HG03045 (cell line): ENCODE measurements around the gene ATL2.

Experiments used
- ATAC-seq: cut with Tn5 transposase; IDR thresholded peaks from one replicate; pipeline ENCODE4 v1.9.1; 2021; ENCODE audit warnings: mild to moderate bottlenecking, moderate library complexity; ENCODE audit not compliant: unreplicated experiment

ATL2 gene

DNA sequence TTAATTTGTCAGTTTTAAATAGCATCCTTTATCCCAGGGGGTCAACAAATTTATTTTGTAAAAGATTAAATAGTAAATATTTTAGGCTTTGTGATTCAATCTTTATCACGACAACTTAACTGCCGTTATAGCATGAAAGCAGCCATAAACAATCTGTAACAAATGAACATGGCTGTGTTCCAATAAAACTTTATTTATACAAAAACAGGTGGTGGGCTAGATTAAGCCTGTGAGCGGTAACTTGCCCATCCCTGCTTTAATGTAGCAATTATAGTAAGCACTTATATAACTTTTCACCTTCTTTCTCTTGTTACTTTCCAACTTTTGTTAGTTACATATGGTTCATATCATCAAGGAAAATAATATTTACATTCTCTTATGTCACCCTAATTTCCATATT is 121.9 kb downstream of the ATL2 start:
- no peak for ATAC-seq

DNA sequence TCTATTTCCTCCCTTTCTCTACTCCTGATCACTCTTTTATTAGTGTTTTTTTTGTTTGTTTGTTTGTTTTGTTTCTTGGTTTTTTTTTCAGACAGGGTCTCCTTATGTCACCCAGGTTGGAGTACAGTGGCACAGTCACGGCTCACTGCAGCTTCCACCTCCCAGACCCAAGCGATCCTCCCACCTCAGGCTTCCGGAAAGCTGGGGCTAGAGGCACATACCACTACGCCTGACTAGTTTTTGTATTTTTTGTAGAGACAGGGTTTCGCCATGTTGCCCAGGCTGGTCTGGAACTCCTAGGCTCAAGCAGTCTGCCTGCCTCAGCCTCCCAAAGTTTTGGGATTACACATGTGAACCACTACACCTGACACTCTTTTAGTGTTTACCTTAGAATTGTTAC is 122.3 kb downstream of the ATL2 start:
- no peak for ATAC-seq

DNA sequence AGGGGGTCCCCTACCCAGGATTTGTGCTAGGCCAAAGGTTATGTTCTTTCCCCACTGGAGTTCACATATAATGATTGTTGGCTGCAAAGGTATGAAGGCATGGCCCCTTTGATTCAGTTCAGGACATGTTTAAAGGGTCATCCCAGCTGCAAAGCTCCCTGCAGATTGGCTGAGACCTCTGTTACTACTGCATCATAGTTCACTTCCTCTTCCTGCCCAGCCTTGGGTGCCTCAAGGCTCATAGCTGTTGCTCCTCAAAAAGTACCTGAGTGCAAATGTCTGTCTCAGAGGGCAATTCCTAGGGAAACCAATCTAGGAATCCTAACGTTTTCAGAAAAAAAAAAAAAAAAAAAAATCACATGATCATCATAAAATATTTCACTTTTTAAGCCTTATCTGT is 125.1 kb downstream of the ATL2 start:
- ATAC-seq = no peak

DNA sequence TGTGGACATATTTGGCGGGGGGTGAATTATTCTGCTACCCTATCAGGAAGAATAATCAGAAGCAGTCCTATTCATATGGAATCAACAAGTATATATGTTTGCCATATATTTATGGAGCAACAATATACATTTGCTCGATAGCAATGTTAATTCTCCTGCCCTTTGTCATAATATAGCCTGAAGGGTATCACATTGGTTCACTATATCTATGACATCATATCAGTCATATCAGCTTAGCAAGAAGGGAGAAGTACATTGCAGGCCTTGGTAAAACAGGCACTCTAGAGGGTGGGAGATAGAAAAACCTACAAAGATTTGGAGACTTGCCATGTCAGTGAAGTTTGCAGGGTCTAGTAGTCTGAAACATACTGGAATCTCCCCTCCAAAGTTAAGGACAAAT is 128.4 kb downstream of the ATL2 start:
- no peak for ATAC-seq

DNA sequence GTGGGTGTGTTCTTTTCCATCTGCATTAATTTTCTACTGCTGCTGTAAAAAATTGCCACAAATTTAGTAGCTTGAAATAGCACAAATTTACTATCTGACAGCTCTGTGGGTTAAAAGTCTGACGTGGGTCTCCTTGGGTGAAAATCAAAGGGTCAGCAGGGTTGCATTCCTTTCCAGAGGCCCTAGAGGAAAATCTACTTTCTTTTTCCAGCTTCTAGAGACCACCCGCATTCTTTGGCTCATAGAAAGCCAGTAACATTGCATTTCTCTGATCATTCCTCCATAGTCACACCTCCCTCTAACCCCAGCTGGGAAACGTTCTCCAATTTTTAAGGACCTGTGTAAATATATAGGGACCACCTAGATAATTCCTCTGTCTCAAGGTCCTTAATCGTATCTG is 128.8 kb downstream of the ATL2 start:
- ATAC-seq = no peak

DNA sequence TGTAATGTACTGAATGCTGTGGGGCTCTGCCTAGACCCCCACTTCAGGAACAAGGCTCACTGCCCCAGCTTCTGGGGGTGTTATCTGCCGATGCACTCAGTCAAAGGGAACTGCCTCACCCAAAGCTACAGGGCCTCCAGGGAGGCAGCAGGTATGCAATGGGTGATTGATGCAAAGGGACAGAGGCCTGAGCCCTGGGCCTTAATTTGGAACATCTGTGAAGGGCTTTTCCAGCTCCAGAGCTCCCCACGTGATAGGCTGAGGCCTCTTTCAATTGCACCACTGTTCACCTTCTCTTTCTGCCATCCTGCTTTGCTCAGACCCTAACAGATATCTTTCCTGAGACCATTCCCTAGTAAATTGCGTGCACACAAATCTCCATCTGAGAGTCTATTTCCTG is 131.0 kb downstream of the ATL2 start:
- ATAC-seq = no peak

DNA sequence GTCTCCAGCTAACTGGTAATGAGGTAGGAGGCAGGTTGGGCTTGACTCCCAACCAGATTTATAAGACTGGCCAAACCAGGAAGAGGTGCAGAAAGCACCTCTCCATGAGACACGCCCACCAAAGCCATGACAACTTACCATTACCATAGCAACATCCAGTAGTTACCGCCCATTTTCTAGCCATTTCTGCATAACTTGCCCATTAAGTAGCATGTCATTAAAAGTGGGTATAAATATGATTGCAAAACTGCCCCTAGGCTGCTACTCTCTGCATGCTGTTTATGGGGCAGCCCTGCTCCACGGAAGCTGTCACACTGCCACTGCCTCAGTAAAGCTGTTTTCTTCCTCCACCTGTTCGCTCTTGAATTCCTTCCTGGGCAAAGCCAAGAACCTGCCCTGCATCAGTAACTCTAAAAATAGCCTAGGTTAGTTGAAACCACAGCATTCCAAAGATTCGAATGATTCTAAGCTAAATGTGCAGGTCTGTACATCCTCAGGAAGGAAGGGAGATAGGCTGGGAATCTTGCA is 131.9 kb downstream of the ATL2 start:
- no peak for ATAC-seq

DNA sequence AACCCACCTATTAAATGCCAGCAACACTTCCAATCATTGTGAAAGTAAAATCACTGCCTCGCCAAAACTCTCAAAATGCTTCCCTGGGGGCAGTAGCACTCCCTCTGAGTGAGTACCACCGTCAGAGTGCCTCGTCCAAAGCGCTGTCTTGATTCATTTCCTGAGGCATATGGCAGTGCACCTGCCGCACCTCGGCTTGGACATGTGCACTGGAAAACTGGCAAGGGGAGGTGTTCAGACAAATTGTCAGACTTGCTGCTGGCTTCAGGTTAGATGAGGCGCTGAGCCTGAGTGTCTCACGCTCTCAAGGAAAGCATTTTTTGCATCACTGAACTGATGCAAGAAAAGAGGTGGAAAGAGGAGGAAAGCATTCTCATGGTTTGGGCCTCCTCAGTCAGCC is 132.8 kb downstream of the ATL2 start:
- ATAC-seq = no peak
